A549 treated with GW870086 at 1 μM for 4 hours (cell line): Measurements from ENCODE around the gene PKD2L1. TPM values are rescaled to one million over a fixed set of nuclear protein-coding genes. Genes with fewer than 3 reads are reported as not detected.

ENCODE experiments used
- total RNA-seq: library from RNA; stranded (reverse); fragments of 200-300 nt; extraction: Qiagen RNA extraction; gene quantifications from 5 replicates; pipeline ENCODE4 v1.2.3, GENCODE V29; 2022; ENCODE audit warnings: low read depth

PKD2L1 gene
- 0.06 to 0.39 TPM (median 0.08 TPM) in 4 of 5 replicates, not detected in the other for total RNA-seq

GRCh38 chr10:100330079-100330478 lies at the start of gene PKD2L1:
PKD2L1 (minus strand) TSS chr10:100330228; CDS start chr10:100330103, 125 bp downstream.

DNA sequence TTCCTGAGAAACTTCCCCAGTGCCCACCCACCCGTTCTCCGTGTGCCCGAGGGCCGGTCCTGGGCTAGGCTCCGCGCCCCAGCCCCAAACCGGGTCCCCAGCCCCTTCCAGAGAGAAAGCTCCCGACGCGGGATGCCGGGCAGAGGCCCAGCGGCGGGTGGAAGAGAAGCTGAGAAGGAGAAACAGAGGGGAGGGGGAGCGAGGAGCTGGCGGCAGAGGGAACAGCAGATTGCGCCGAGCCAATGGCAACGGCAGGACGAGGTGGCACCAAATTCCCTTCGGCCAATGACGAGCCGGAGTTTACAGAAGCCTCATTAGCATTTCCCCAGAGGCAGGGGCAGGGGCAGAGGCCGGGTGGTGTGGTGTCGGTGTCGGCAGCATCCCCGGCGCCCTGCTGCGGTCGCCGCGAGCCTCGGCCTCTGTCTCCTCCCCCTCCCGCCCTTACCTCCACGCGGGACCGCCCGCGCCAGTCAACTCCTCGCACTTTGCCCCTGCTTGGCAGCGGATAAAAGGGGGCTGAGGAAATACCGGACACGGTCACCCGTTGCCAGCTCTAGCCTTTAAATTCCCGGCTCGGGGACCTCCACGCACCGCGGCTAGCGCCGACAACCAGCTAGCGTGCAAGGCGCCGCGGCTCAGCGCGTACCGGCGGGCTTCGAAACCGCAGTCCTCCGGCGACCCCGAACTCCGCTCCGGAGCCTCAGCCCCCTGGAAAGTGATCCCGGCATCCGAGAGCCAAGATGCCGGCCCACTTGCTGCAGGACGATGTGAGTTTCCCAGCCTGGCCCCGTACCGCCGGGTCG lies 16.9 kb upstream of the PKD2L1 start, which contains the start of gene SCD:
Gene SCD (plus strand): TSS at position 469 of the 803 bp plus-strand sequence. CDS start 272 bp downstream, at position 741.

GRCh38 chr10:100286051-100287033 lies 43.7 kb downstream of the PKD2L1 start, which contains the start of gene BLOC1S2:
BLOC1S2 (minus strand) TSS chr10:100286680; CDS start chr10:100286659, 21 bp downstream.

GRCh38 chr10:100267239-100268104 lies 62.6 kb downstream of the PKD2L1 start, which contains the start of gene CWF19L1:
CWF19L1 (minus strand) TSS chr10:100267638; CDS start chr10:100267593, 45 bp downstream.

Other genes starting within 250 kb of the PKD2L1 start
- 0.08 to 0.42 TPM (median 0.20 TPM) in 5 replicates for gene CPN1, start 248.4 kb downstream of the PKD2L1 start, total RNA-seq
- 41.0 to 61.2 TPM (median 52.4 TPM) in 5 replicates for gene ERLIN1, start 144.2 kb downstream of the PKD2L1 start, total RNA-seq
- gene CHUK, start 100.6 kb downstream of the PKD2L1 start, total RNA-seq, result 16.1 to 24.7 TPM (median 21.8 TPM) in 5 replicates
- 20.6 to 25.6 TPM (median 22.3 TPM) in 5 replicates for gene CWF19L1, start 62.6 kb downstream of the PKD2L1 start, total RNA-seq
- gene BLOC1S2, start 43.5 kb downstream of the PKD2L1 start, total RNA-seq, result 93.1 to 110 TPM (median 107 TPM) in 5 replicates
- 136 to 195 TPM (median 167 TPM) in 5 replicates for gene SCD, start 17.0 kb upstream of the PKD2L1 start, total RNA-seq
- not detected in 5 replicates for gene WNT8B, start 132.8 kb upstream of the PKD2L1 start, total RNA-seq
- gene SEC31B, start 189.6 kb upstream of the PKD2L1 start, total RNA-seq, result 1.3 to 2.5 TPM (median 2.0 TPM) in 5 replicates
- gene NDUFB8, start 199.6 kb upstream of the PKD2L1 start, total RNA-seq, result 271 to 293 TPM (median 282 TPM) in 5 replicates
- 10.7 to 20.7 TPM (median 19.0 TPM) in 5 replicates for gene HIF1AN, start 205.7 kb upstream of the PKD2L1 start, total RNA-seq